Suprapubic skin (tissue), 4 donors: ENCODE results near the gene DSCAM. TPM values are rescaled to one million over a fixed set of nuclear protein-coding genes. Genes with fewer than 3 reads are reported as not detected.
"Not testable (repeated sequence)": the region's sequence is repeated elsewhere in the genome, so short reads cannot be mapped to it uniquely, and the experiment has no call there.

Experiments used
- DNase-seq, 2 donors: peaks; one replicate each; pipeline ENCODE4 v3.0.0-alpha.2; 2019; ENCODE audit warnings: low spot score in 2 of 2
- H3K27ac ChIP-seq: fragments of 200-600 bp; sonication (generic); one replicate; pipeline ENCODE4 v1.5.1; 2019
- H3K27me3 ChIP-seq: fragments of 200-600 bp; sonication (generic); one replicate; pipeline ENCODE4 v1.5.1; 2019
- H3K36me3 ChIP-seq: fragments of 200-600 bp; sonication (generic); one replicate; pipeline ENCODE4 v1.5.1; 2019
- H3K4me1 ChIP-seq: fragments of 200-600 bp; sonication (generic); one replicate; pipeline ENCODE4 v1.5.1; 2019
- H3K4me3 ChIP-seq: fragments of 200-600 bp; sonication (generic); one replicate; pipeline ENCODE4 v1.5.1; 2019; ENCODE audit warnings: mild to moderate bottlenecking
- H3K9me3 ChIP-seq: fragments of 200-600 bp; sonication (generic); one replicate; pipeline ENCODE4 v1.5.1; 2019
- EP300 ChIP-seq: sonication (generic); formaldehyde crosslinking; IDR thresholded peaks from one replicate; pipeline ENCODE4 v1.6.1; 2017; ENCODE audit warnings: antibody characterized with exemption
- POLR2A ChIP-seq, 2 donors: fragments of 450-650 bp; IDR thresholded peaks; one replicate each; pipeline ENCODE4 v1.6.1; 2017; ENCODE audit warnings: antibody characterized with exemption in 2 of 2, mild to moderate bottlenecking in 2 of 2, moderate library complexity in 2 of 2
- POLR2AphosphoS5 ChIP-seq, 3 donors: sonication (generic); formaldehyde crosslinking; IDR thresholded peaks; one replicate each; pipeline ENCODE4 v1.6.1; 2017; ENCODE audit warnings: antibody characterized with exemption in 3 of 3
- WGBS: methylation state at CpG from one replicate; pipeline ENCODE4 v1.1.5; 2018; 5-methylcytosine and 5-hydroxymethylcytosine counted together
- total RNA-seq, 4 donors: library from RNA; depleted of rRNA; stranded (reverse); fragments of >200 nt; gene quantifications; one replicate each; pipeline ENCODE4 v1.1.0, GENCODE V29; 2016
- TF ChIP-seq, protein P1 (sequence below), 2 donors: fragments of 200-600 bp in 1 of 2; fragments of 450-650 bp in 1 of 2; sonication (generic) in 1 of 2; IDR thresholded peaks; one replicate each; pipeline ENCODE4 v1.5.1; 2016 to 2019; ENCODE audit warnings: antibody characterized with exemption in 2 of 2, mild to moderate bottlenecking in 1 of 2, moderate library complexity in 1 of 2

DSCAM gene
- total RNA-seq, 4 donors from 2014 or later = 0.08 TPM; not detected in 3

DNA sequence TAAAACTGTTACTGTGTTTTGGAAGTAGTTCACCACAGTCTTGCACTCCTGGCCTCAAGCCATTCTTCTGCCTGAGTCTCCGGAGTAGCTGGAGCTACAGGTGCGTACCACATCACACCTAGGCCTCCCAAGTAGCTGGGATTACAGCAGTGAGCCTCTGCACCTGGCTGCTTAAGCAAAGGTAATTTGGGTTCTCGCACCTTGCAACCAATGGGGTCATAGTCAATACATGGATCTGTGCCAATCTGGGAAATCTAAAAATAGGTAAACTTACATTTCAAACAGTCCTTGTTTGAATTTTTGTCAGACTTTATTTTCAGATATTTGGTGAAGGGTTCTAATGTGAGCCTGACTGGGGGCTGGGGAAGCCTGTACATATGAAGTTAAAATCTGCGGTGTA is 513.2 kb downstream of the DSCAM start:
- no peaks in the 10 kb centered on the region for H3K4me1 ChIP-seq
- H3K27ac ChIP-seq = no peak overlapping the region
- no peaks in the 10 kb centered on the region for H3K9me3 ChIP-seq
- no peak overlapping the region for H3K4me3 ChIP-seq
- TF ChIP-seq POLR2AphosphoS5 (IDR thresholded peaks at IDR 0.05) = no peak
- TF ChIP-seq POLR2A (IDR thresholded peaks at IDR 0.05) = no peak
- TF ChIP-seq, protein P1, sequence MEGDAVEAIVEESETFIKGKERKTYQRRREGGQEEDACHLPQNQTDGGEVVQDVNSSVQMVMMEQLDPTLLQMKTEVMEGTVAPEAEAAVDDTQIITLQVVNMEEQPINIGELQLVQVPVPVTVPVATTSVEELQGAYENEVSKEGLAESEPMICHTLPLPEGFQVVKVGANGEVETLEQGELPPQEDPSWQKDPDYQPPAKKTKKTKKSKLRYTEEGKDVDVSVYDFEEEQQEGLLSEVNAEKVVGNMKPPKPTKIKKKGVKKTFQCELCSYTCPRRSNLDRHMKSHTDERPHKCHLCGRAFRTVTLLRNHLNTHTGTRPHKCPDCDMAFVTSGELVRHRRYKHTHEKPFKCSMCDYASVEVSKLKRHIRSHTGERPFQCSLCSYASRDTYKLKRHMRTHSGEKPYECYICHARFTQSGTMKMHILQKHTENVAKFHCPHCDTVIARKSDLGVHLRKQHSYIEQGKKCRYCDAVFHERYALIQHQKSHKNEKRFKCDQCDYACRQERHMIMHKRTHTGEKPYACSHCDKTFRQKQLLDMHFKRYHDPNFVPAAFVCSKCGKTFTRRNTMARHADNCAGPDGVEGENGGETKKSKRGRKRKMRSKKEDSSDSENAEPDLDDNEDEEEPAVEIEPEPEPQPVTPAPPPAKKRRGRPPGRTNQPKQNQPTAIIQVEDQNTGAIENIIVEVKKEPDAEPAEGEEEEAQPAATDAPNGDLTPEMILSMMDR (IDR thresholded peaks at IDR 0.05) = no peak
- no peak for TF ChIP-seq EP300
- H3K36me3 ChIP-seq = no peaks in the 10 kb centered on the region
- no peak for DNase-seq
- WGBS = 77% methylated on average over 4 of the region's 4 CpGs
- no peaks in the 10 kb centered on the region for H3K27me3 ChIP-seq

DNA sequence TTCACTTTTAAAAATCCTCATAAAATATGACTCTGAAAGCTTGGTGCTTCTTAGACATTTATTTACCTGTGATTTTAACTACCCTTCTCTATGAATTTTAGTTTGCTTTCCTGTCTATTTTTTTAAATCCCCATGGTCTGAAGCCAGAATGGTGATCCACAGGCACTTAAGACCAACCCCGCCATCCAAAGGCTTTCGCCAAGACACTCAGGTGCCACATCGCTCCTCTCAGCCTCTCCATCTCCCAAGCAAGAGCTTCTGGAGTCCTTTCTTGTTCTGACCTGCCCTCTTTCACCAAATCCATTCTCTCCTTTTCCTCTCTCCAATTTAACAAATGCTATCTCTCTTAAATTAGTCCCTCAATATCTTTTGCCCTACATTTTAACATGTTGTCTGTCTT is 515.2 kb downstream of the DSCAM start:
- no peaks in the 10 kb centered on the region for H3K9me3 ChIP-seq
- no peaks in the 10 kb centered on the region for H3K4me1 ChIP-seq
- no peaks in the 10 kb centered on the region for H3K36me3 ChIP-seq
- TF ChIP-seq, protein P1 (IDR thresholded peaks at IDR 0.05) = no peak
- TF ChIP-seq EP300 = no peak
- no peak for TF ChIP-seq POLR2A (IDR thresholded peaks at IDR 0.05)
- no peak for TF ChIP-seq POLR2AphosphoS5 (IDR thresholded peaks at IDR 0.05)
- H3K27ac ChIP-seq = no peak overlapping the region
- WGBS = 79% methylated on average over 3 of the region's 3 CpGs
- no peaks in the 10 kb centered on the region for H3K27me3 ChIP-seq
- H3K4me3 ChIP-seq = no peak overlapping the region
- DNase-seq = no peak

DNA sequence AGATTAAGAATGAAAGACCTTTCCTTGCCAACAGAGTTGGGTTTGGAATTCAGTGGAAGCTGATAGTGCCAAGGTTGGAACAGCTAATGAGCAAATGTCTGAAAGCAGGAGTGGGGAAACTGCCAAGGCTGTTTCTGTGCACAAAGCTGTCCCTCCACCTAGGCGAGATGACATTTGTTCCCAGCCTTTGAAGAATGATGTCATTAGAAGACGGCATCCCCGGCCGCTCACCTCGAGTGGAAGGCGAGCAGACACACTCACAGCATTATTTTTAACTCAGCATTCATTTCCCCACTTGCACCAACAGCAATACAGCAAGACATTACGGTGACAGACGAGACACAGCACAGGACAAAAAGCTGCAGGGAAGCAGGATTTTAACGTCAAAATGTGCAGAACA is 515.8 kb downstream of the DSCAM start:
- Histone ChIP-seq H3K9me3 (no peaks in the 10 kb centered on the region), H3K4me3 (no peak overlapping the region), H3K36me3 (no peaks in the 10 kb centered on the region), H3K27ac (no peak overlapping the region), H3K4me1 (no peaks in the 10 kb centered on the region), H3K27me3 (no peaks in the 10 kb centered on the region)
- 36% methylated on average over 9 of the region's 9 CpGs for WGBS
- no peak for DNase-seq
- TF ChIP-seq, protein P1 (IDR thresholded peaks at IDR 0.05) = no peak
- TF ChIP-seq POLR2AphosphoS5 (IDR thresholded peaks at IDR 0.05) (no peak), POLR2A (IDR thresholded peaks at IDR 0.05) (no peak), EP300 (no peak)

DNA sequence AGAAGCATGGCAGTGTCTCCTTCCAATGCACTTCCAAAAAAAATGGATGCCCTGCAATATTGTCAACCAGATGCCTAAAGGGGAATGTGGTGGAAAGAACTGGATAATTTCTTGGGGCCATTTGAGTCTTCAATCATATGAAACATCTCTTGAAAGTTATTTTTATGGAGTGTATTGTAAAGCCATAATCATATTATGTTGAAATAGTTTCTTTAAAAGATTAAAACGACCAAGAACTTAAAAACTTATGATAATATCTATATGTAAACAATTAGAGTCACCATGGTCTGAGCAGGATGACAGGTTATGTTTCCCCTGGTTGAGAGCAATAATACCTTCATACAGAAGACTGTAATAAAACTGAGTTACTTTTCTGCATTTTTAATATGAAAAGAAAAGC is 522.6 kb downstream of the DSCAM start:
- Histone ChIP-seq H3K36me3 (no peaks in the 10 kb centered on the region), H3K9me3 (peaks cover 7% of the 10 kb centered on the region), H3K27me3 (no peaks in the 10 kb centered on the region), H3K27ac (no peak overlapping the region), H3K4me1 (no peaks in the 10 kb centered on the region), H3K4me3 (no peak overlapping the region)
- no peak for DNase-seq
- WGBS = 30% methylated on average over 1 of the region's 1 CpG
- TF ChIP-seq POLR2A (IDR thresholded peaks at IDR 0.05) (no peak), POLR2AphosphoS5 (IDR thresholded peaks at IDR 0.05) (no peak), EP300 (no peak)
- TF ChIP-seq, protein P1 (IDR thresholded peaks at IDR 0.05) = no peak

DNA sequence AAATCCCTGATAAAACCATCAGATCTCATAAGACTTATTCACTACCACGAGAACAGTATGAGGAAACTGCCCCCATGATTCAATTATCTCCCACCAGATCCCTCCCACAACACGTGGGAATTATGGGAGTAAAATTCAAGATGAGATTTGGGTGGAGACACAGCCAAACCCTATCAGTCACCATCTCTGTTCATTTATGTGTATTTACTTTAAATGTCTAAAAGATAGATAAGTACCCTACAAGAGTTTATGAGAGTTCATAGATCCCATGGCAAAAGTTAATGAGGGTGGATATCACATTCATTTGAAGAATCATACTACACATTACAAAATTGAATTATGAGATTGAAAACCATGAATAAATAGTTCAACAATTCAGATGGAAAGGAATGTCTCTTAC is 526.2 kb downstream of the DSCAM start:
- WGBS = 60% methylated on average over 2 of the region's 2 CpGs
- DNase-seq, H3K4me1 ChIP-seq: not testable (repeated sequence)

DNA sequence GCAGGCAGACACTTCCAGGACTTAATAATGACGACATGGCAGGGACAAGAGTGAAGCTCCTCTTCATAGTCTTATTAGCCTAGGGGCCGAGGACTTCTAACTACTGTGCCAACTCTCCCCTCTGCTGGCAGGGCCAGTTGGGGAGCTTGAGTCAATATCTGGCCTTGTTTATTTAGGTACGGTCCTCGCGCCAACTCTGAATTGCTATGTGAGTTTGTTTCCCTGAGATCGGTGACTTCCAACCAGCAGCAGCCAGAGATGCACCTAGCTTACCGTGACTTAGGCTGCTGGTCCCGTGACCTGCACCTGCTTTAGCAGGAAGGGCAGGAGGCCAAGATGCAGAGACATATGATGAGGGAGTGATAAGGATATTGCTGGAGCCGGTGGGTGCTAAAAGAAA is 528.6 kb downstream of the DSCAM start:
- Histone ChIP-seq H3K4me3 (no peak overlapping the region), H3K36me3 (no peaks in the 10 kb centered on the region), H3K27ac (no peak overlapping the region), H3K9me3 (peaks cover 4% of the 10 kb centered on the region), H3K4me1 (no peaks in the 10 kb centered on the region), H3K27me3 (no peaks in the 10 kb centered on the region)
- WGBS = 82% methylated on average over 9 of the region's 9 CpGs
- TF ChIP-seq POLR2A (IDR thresholded peaks at IDR 0.05) = no peak
- no peak for TF ChIP-seq POLR2AphosphoS5 (IDR thresholded peaks at IDR 0.05)
- TF ChIP-seq, protein P1 (IDR thresholded peaks at IDR 0.05) = no peak
- no peak for TF ChIP-seq EP300
- DNase-seq = no peak

More for the DNA sequence above, 526.2 kb downstream of the DSCAM start:
- not testable (repeated sequence) for H3K27ac ChIP-seq, H3K27me3 ChIP-seq, H3K9me3 ChIP-seq, H3K4me3 ChIP-seq, H3K36me3 ChIP-seq
